Measurements from ENCODE around the gene CAMTA1.

- TF ChIP-seq POLR2A (IDR thresholded peaks at IDR 0.05; ENCODE audit: low read length) = no peak
- no peak for TF ChIP-seq GATA1 (IDR thresholded peaks at IDR 0.05; ENCODE audit: low read depth, low read length)
These were observed 908.4 kb downstream of the CAMTA1 start for GRCh38 chr1:7693662-7694061.

Measured in erythroblast (primary cell).